Lower leg skin (tissue), 3 donors: ENCODE measurements around the gene COL4A1.

Experiments used
- CTCF ChIP-seq, 3 donors: fragments of 450-650 bp; IDR thresholded peaks; one replicate each; pipeline ENCODE4 v1.5.1; 2016; ENCODE audit warnings: antibody characterized with exemption in 3 of 3, mild to moderate bottlenecking in 3 of 3, moderate library complexity in 2 of 3
- POLR2A ChIP-seq, 2 donors: fragments of 450-650 bp; IDR thresholded peaks; one replicate each; pipeline ENCODE4 v1.6.1; 2016 to 2017; ENCODE audit warnings: antibody characterized with exemption in 2 of 2, mild to moderate bottlenecking in 1 of 2, moderate library complexity in 1 of 2

GRCh38 chr13:110262508-110263291 lies 44.3 kb downstream of the COL4A1 start:
- TF ChIP-seq CTCF (IDR thresholded peaks at IDR 0.05) (no peak), POLR2A (IDR thresholded peaks at IDR 0.05) (no peak)
